Neural cell (in vitro differentiated cells): ENCODE data around the gene BICC1. TPM values are rescaled to one million over a fixed set of nuclear protein-coding genes. Genes with fewer than 3 reads are reported as not detected.

Experiments
- H2AFZ ChIP-seq: fragments of 200-600, 300-800 bp; sonication (generic), shearing (Covaris generic); 2 replicates; pipeline ENCODE4 v1.6.0; 2014; ENCODE audit warnings: low read depth, mild to moderate bottlenecking, antibody characterized with exemption, low read length, moderate library complexity
- H3F3A ChIP-seq: fragments of 200-600 bp; shearing (Covaris generic); 2 replicates; pipeline ENCODE4 v1.6.1; 2016; ENCODE audit warnings: mild to moderate bottlenecking, moderate library complexity, mixed read lengths, antibody characterized with exemption, low read length; ENCODE audit not compliant: insufficient read depth, poor library complexity, severe bottlenecking
- H3K27ac ChIP-seq: fragments of 200-600, 300-800 bp; sonication (generic), shearing (Covaris generic); 2 replicates; pipeline ENCODE4 v1.5.1; 2014; ENCODE audit warnings: mild to moderate bottlenecking, low read length, moderate library complexity
- H3K27me3 ChIP-seq: fragments of 300-800, 200-600 bp; sonication (generic), shearing (Covaris generic); 2 replicates; pipeline ENCODE4 v1.6.0; 2014; ENCODE audit warnings: mild to moderate bottlenecking, low read depth, low read length, moderate library complexity; ENCODE audit not compliant: insufficient read depth
- H3K36me3 ChIP-seq: fragments of 300-800, 200-600 bp; sonication (generic), shearing (Covaris generic); 2 replicates; pipeline ENCODE4 v1.5.1; 2014; ENCODE audit warnings: mild to moderate bottlenecking, antibody characterized with exemption, low read length, moderate library complexity; ENCODE audit not compliant: insufficient read depth
- H3K4me2 ChIP-seq: fragments of 300-800, 200-600 bp; sonication (generic), shearing (Covaris generic); 2 replicates; pipeline ENCODE4 v1.6.0; 2014; ENCODE audit warnings: mild to moderate bottlenecking, low read length
- H3K4me3 ChIP-seq: fragments of 300-800, 200-600 bp; sonication (generic), shearing (Covaris generic); 2 replicates; pipeline ENCODE4 v1.5.1; 2014; ENCODE audit warnings: mild to moderate bottlenecking, low read length, moderate library complexity
- H3K79me2 ChIP-seq: fragments of 200-600 bp; shearing (Covaris generic); replicated peaks from 2 replicates; pipeline ENCODE4 v1.6.0; 2014; ENCODE audit warnings: mild to moderate bottlenecking, low read length, moderate library complexity; ENCODE audit not compliant: insufficient read depth
- H3K9ac ChIP-seq: fragments of 300-800, 200-600 bp; sonication (generic), shearing (Covaris generic); 2 replicates; pipeline ENCODE4 v1.6.1; 2016; ENCODE audit warnings: mild to moderate bottlenecking, low read length, mixed read lengths
- H3K9me2 ChIP-seq: fragments of 200-600 bp; shearing (Covaris generic); 2 replicates; pipeline ENCODE4 v1.6.1; 2016; ENCODE audit warnings: mild to moderate bottlenecking, low read length, mixed read lengths; ENCODE audit not compliant: insufficient read depth
- H3K9me3 ChIP-seq: fragments of 200-600, 300-800 bp; sonication (generic), shearing (Covaris generic); 2 replicates; pipeline ENCODE4 v1.6.1; 2016; ENCODE audit warnings: mild to moderate bottlenecking, mixed run types, low read length, moderate library complexity, mixed read lengths
- H4K20me1 ChIP-seq: fragments of 200-600 bp; shearing (Covaris generic); 2 replicates; pipeline ENCODE4 v1.6.1; 2016; ENCODE audit warnings: mild to moderate bottlenecking, mixed run types; ENCODE audit not compliant: insufficient read depth
- CTCF ChIP-seq: fragments of 450-650 bp; IDR thresholded peaks from 2 replicates; pipeline ENCODE4 v1.5.1; 2014; ENCODE audit warnings: antibody characterized with exemption, mild to moderate bottlenecking, moderate library complexity; ENCODE audit not compliant: poor library complexity, severe bottlenecking
- EZH2 ChIP-seq: fragments of 200-600, 300-800 bp; shearing (Covaris generic), sonication (generic); IDR thresholded peaks from 2 replicates; pipeline ENCODE4 v1.6.1; 2014; ENCODE audit warnings: antibody characterized with exemption, low read length, borderline replicate concordance, mild to moderate bottlenecking; ENCODE audit not compliant: insufficient read depth, poor library complexity, severe bottlenecking
- MXI1 ChIP-seq: fragments of 450-650 bp; conservative IDR thresholded peaks from 2 replicates; pipeline ENCODE4 v1.6.1; 2014; ENCODE audit warnings: antibody characterized with exemption, mild to moderate bottlenecking; ENCODE audit not compliant: poor library complexity, severe bottlenecking
- POLR2AphosphoS5 ChIP-seq: IDR thresholded peaks from 2 replicates; pipeline ENCODE4 v1.6.1; 2012
- RAD21 ChIP-seq: fragments of 450-650 bp; conservative IDR thresholded peaks from 2 replicates; pipeline ENCODE4 v1.6.1; 2014; ENCODE audit warnings: antibody characterized with exemption, mild to moderate bottlenecking, moderate library complexity
- REST ChIP-seq: IDR thresholded peaks from 2 replicates; pipeline ENCODE4 v1.6.1; 2012; ENCODE audit warnings: borderline replicate concordance
- SMC3 ChIP-seq: fragments of 450-650 bp; conservative IDR thresholded peaks from 2 replicates; pipeline ENCODE4 v1.6.1; 2014; ENCODE audit warnings: antibody characterized with exemption, mild to moderate bottlenecking, moderate library complexity; ENCODE audit not compliant: poor library complexity
- TAF1 ChIP-seq: IDR thresholded peaks from 2 replicates; pipeline ENCODE4 v1.6.1; 2012; ENCODE audit warnings: low read depth
- polyA plus RNA-seq: library from polyadenylated mRNA; depleted of rRNA; stranded (reverse); fragments of >200 nt; gene quantifications from 2 replicates; pipeline ENCODE4 v1.2.3, GENCODE V29; 2014

BICC1 gene
- polyA plus RNA-seq, 1 donor from 2014 or later = 7.6 TPM

GRCh38 chr10:58515291-58515941 is 2.7 kb downstream of the BICC1 start:
- Histone ChIP-seq H3K4me3 (no peak overlapping the region), H3K9me2 (no peaks in the 10 kb centered on the region), H3K36me3 (no peaks in the 10 kb centered on the region), H2AFZ (no peak overlapping the region), H3K79me2 (no peaks in the 10 kb centered on the region), H3K27ac (no peak overlapping the region), H3F3A (no peaks in the 10 kb centered on the region), H3K9ac (no peak overlapping the region), H3K9me3 (no peaks in the 10 kb centered on the region), H4K20me1 (no peaks in the 10 kb centered on the region), H3K4me2 (no peak overlapping the region), H3K27me3 (no peaks in the 10 kb centered on the region)
- TF ChIP-seq RAD21 = no peak
- TF ChIP-seq CTCF = no peak
- no peak for TF ChIP-seq EZH2
- no peak for TF ChIP-seq POLR2AphosphoS5
- TF ChIP-seq TAF1 = no peak
- TF ChIP-seq MXI1 = no peak

GRCh38 chr10:58516119-58516518 is 3.4 kb downstream of the BICC1 start:
- Histone ChIP-seq H3K4me2 (no peak overlapping the region), H3K27ac (no peak overlapping the region), H3K9ac (no peak overlapping the region), H3K9me3 (no peaks in the 10 kb centered on the region), H3F3A (no peaks in the 10 kb centered on the region), H3K4me3 (no peak overlapping the region), H3K9me2 (no peaks in the 10 kb centered on the region), H3K27me3 (no peaks in the 10 kb centered on the region), H3K36me3 (no peaks in the 10 kb centered on the region), H4K20me1 (no peaks in the 10 kb centered on the region), H3K79me2 (no peaks in the 10 kb centered on the region), H2AFZ (no peak overlapping the region)
- TF ChIP-seq CTCF (no peak), REST (no peak), SMC3 (no peak), RAD21 (no peak)
